Panc1 (cell line): ENCODE results near the gene CREB1. TPM values are rescaled to one million over a fixed set of nuclear protein-coding genes. Genes with fewer than 3 reads are reported as not detected.

Experiments
- ATAC-seq: fragments of 200-7000 bp; cut with Tn5 transposase; 2 replicates; pipeline ENCODE4 v1.9.1; 2020; ENCODE audit warnings: mild to moderate bottlenecking, moderate library complexity
- BruUV-seq: library from RNA; stranded (reverse); fragments of 400-500 nt; replicated peaks from 2 replicates; lab custom pipeline; 2021; lab: Mats Ljungman, UMichigan
- CTCF ChIA-PET: fragments of 300-600 bp; sonication (Branson Sonifier 250); formaldehyde crosslinking; loops from one replicate; lab custom pipeline; 2022; ENCODE audit warnings: antibody characterized with exemption; lab: Charles Lee
- POLR2A ChIA-PET: fragments of 300-600 bp; sonication (Branson Sonifier 250); formaldehyde crosslinking; loops from one replicate; lab custom pipeline; 2022; ENCODE audit warnings: antibody characterized with exemption; lab: Charles Lee
- DNase-seq: peaks from one replicate; pipeline ENCODE4 v3.0.0-alpha.2; 2010; ENCODE audit warnings: low read depth, low spot score
- H3K27ac ChIP-seq: 2 replicates; pipeline ENCODE4 v1.5.1; 2011; ENCODE audit warnings: mild to moderate bottlenecking, low read length, inconsistent platforms
- H3K27me3 ChIP-seq: fragments of 200-500 bp; sonication (Bioruptor generic); 2 replicates; pipeline ENCODE4 v1.6.0; 2014; ENCODE audit warnings: low read length, inconsistent platforms; ENCODE audit not compliant: control insufficient read depth, insufficient read depth
- H3K36me3 ChIP-seq: fragments of 200-500 bp; sonication (Bioruptor generic); 2 replicates; pipeline ENCODE4 v1.5.1; 2014; ENCODE audit warnings: inconsistent platforms, mild to moderate bottlenecking, low read length, moderate library complexity; ENCODE audit not compliant: control insufficient read depth, insufficient read depth
- H3K4me1 ChIP-seq: 2 replicates; pipeline ENCODE4 v1.5.1; 2011; ENCODE audit warnings: inconsistent platforms, mild to moderate bottlenecking, low read length, moderate library complexity; ENCODE audit not compliant: control insufficient read depth, insufficient read depth
- H3K4me3 ChIP-seq, 2 experiments: 2 replicates each; pipeline ENCODE4 v1.5.1; 2011 to 2012; ENCODE audit warnings: low read depth in 2 of 2, low read length in 2 of 2, mild to moderate bottlenecking in 2 of 2, inconsistent platforms in 1 of 2, moderate library complexity in 1 of 2
- H3K9me3 ChIP-seq: fragments of 200-500 bp; sonication (Bioruptor generic); 2 replicates; pipeline ENCODE4 v1.5.1; 2014; ENCODE audit warnings: low read depth, mild to moderate bottlenecking, inconsistent platforms, low read length, moderate library complexity; ENCODE audit not compliant: control insufficient read depth, insufficient read depth
- CTCF ChIP-seq: fragments of 450-650 bp; IDR thresholded peaks from 2 replicates; pipeline ENCODE4 v1.5.1; 2017; ENCODE audit warnings: mild to moderate bottlenecking
- POLR2AphosphoS5 ChIP-seq: IDR thresholded peaks from 2 replicates; pipeline ENCODE4 v1.6.1; 2012; ENCODE audit warnings: mild to moderate bottlenecking, low read depth, low read length, moderate library complexity
- REST ChIP-seq, 2 experiments: IDR thresholded peaks; 2 replicates each; pipeline ENCODE4 v1.6.1; 2011 to 2012; ENCODE audit warnings: low read depth in 2 of 2, control low read depth in 1 of 2, low read length in 1 of 2, mild to moderate bottlenecking in 1 of 2, moderate library complexity in 1 of 2; ENCODE audit not compliant: insufficient read depth in 1 of 2
- SIN3A ChIP-seq: IDR thresholded peaks from 2 replicates; pipeline ENCODE4 v1.6.1; 2012; ENCODE audit warnings: low read depth, mild to moderate bottlenecking, low read length, moderate library complexity, borderline replicate concordance; ENCODE audit not compliant: insufficient read depth
- TCF7L2 ChIP-seq: IDR thresholded peaks from 2 replicates; pipeline ENCODE4 v1.6.1; 2011; ENCODE audit warnings: mild to moderate bottlenecking, low read depth, low read length, inconsistent platforms
- in situ Hi-C: cut with HindIII; loops from 2 replicates; pipeline ENCODE4 v1.10.0; 2016; ENCODE audit warnings: low sequenced_read_pairs, low pct_unique_long_range_greater_than_20kb
- intact Hi-C: fragments of 100-400 bp; cut with micrococcal nuclease; formaldehyde crosslinking; loops from one replicate; pipeline ENCODE4 v1.10.0; 2022; ENCODE audit not compliant: unreplicated experiment
- total RNA-seq: library from RNA; stranded (reverse); gene quantifications from one replicate; pipeline ENCODE4 v1.2.1, GENCODE V29; 2021; ENCODE audit not compliant: unreplicated experiment

The CREB1 gene
- total RNA-seq, 1 experiment from 2014 or later, result 31.1 TPM

DNA sequence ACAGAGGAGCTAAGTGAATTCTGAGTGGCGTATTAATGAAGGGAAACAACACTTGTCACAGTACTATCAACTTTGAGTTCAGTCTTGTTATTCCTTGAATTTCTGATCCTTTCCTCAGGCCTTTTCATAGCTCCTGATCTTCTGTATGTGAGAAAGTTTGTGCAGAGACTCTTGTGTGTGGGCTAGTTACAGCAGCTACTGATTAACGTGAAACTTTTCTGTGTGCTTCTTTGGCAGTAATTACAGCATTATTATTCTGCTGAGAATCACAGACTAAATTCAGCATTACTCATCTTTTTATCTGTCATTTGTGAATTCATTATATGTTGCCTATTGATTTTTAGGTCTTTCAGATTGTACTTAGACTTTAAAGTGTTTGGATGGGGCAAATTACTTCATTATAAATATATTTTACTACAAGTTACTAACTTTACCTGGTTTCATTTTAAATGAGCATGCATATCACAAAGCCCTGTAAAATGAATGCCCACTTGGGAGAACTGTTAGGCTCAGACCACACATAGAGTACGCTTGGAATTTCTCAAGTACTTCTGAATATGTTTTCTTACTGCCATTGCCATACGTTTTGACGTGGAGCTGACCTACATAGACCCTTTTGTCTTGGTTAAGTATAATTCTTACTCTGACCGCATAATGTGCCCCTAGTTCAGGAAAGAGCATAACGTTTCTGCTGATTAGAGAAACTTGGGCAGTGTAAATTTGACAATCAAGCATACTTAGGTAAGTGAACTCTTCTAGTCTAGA, 36.2 kb downstream of the CREB1 start:
- Histone ChIP-seq H3K9me3 (no peaks in the 10 kb centered on the region), H3K27ac (no peak overlapping the region), H3K4me1 (no peaks in the 10 kb centered on the region), H3K4me3 (no peak overlapping the region), H3K27me3 (no peaks in the 10 kb centered on the region), H3K36me3 (peaks cover 9% of the 10 kb centered on the region)
- CTCF ChIA-PET, result no interaction called here
- in situ Hi-C loops (no loop called here), intact Hi-C loops (no loop called here)
- no peak for TF ChIP-seq REST (IDR thresholded peaks at IDR 0.05; ENCODE audit: insufficient read depth in 1 of 2, low read depth in 2 of 2, low read length in 1 of 2)
- TF ChIP-seq TCF7L2, result no peak
- TF ChIP-seq SIN3A, result no peak
- no peak for TF ChIP-seq POLR2AphosphoS5
- TF ChIP-seq CTCF, result no peak
- ATAC-seq (no peak), DNase-seq (no peak)
- BruUV-seq, result no TSS peak
- POLR2A ChIA-PET, result no interaction called here

DNA sequence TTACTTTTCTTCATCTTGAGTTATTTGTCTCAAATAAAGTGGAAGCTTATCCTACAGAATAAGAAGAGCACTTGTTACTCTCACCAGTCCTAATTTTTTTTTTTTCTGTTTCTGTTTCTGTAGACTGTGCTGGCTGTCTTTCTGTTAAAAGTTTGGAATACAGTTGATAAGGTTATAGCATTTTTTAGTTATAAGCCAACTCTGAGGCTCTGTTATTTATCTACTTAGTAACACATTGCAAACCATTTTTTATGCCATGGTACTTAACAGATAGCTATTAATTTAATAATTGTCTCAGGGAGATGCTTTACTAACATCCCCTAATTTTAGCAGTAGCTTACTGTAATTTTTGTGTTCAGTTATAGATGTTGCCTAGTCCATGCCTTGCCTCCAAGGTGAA, 37.9 kb downstream of the CREB1 start:
- intact Hi-C loops (no loop called here), in situ Hi-C loops (no loop called here)
- ATAC-seq (no peak), DNase-seq (no peak)
- BruUV-seq, result no TSS peak
- CTCF ChIA-PET, result no interaction called here
- Histone ChIP-seq H3K4me3 (no peak overlapping the region), H3K27me3 (no peaks in the 10 kb centered on the region), H3K4me1 (no peaks in the 10 kb centered on the region), H3K36me3 (0 out of 2 replicates have a peak, but pooled peaks cover 6% of the 10 kb centered on the region), H3K9me3 (no peaks in the 10 kb centered on the region), H3K27ac (no peak overlapping the region)
- POLR2A ChIA-PET, result no interaction called here
- TF ChIP-seq CTCF, result no peak
- TF ChIP-seq TCF7L2, result no peak
- no peak for TF ChIP-seq REST (IDR thresholded peaks at IDR 0.05; ENCODE audit: insufficient read depth in 1 of 2, low read depth in 2 of 2, low read length in 1 of 2)
- TF ChIP-seq SIN3A, result no peak
- no peak for TF ChIP-seq POLR2AphosphoS5
